SU-DHL-6 (cell line): ENCODE results near the gene FABP3.

Experiments
- H2AFZ ChIP-seq: fragments of 200-600 bp; sonication (generic); 2 replicates; pipeline ENCODE4 v1.6.1; 2014; ENCODE audit warnings: low read depth, mild to moderate bottlenecking, moderate library complexity, mixed read lengths, antibody characterized with exemption, low read length; ENCODE audit not compliant: severe bottlenecking
- H3F3A ChIP-seq: fragments of 200-600 bp; shearing (Covaris generic); 2 replicates; pipeline ENCODE4 v1.6.0; 2016; ENCODE audit warnings: antibody characterized with exemption, mild to moderate bottlenecking; ENCODE audit not compliant: insufficient read depth
- H3K27ac ChIP-seq: fragments of 200-600 bp; sonication (generic); 2 replicates; pipeline ENCODE4 v1.5.1; 2016; ENCODE audit warnings: low read depth, mild to moderate bottlenecking, low read length, moderate library complexity, mixed read lengths
- H3K27me3 ChIP-seq: fragments of 200-600 bp; sonication (generic), shearing (Covaris generic); 2 replicates; pipeline ENCODE4 v1.6.0; 2014; ENCODE audit warnings: mild to moderate bottlenecking, low read length
- H3K36me3 ChIP-seq: fragments of 200-600 bp; sonication (generic); 2 replicates; pipeline ENCODE4 v1.6.1; 2014; ENCODE audit warnings: mild to moderate bottlenecking, low read length, mixed read lengths
- H3K4me2 ChIP-seq: fragments of 300-600, 200-600 bp; shearing (Covaris generic), sonication (generic); 2 replicates; pipeline ENCODE4 v1.6.0; 2014; ENCODE audit warnings: low read length, low read depth, mild to moderate bottlenecking; ENCODE audit not compliant: poor library complexity, severe bottlenecking
- H3K4me3 ChIP-seq: fragments of 200-600 bp; sonication (generic); 2 replicates; pipeline ENCODE4 v1.5.1; 2014; ENCODE audit warnings: antibody characterized with exemption, low read length, mild to moderate bottlenecking, mixed read lengths; ENCODE audit not compliant: insufficient read depth, poor library complexity, severe bottlenecking
- H3K79me2 ChIP-seq: fragments of 200-600 bp; sonication (generic); 2 replicates; pipeline ENCODE4 v1.6.1; 2014; ENCODE audit warnings: mild to moderate bottlenecking, low read length, moderate library complexity; ENCODE audit not compliant: insufficient read depth
- H3K9ac ChIP-seq: fragments of 200-600 bp; sonication (generic); 2 replicates; pipeline ENCODE4 v1.7.0; 2014; ENCODE audit warnings: mild to moderate bottlenecking, low read length
- H3K9me2 ChIP-seq: fragments of 200-600 bp; sonication (generic); replicated peaks from 2 replicates; pipeline ENCODE4 v1.6.1; 2014; ENCODE audit warnings: low read length; ENCODE audit not compliant: insufficient read depth
- H3K9me3 ChIP-seq: fragments of 200-600 bp; sonication (generic); 2 replicates; pipeline ENCODE4 v1.6.1; 2014; ENCODE audit warnings: low read length, mixed read lengths; ENCODE audit not compliant: insufficient read depth
- H4K20me1 ChIP-seq: fragments of 200-600 bp; sonication (generic); 2 replicates; pipeline ENCODE4 v1.6.1; 2014; ENCODE audit warnings: low read depth, mild to moderate bottlenecking, antibody characterized with exemption, low read length, moderate library complexity, mixed read lengths
- EZH2phosphoT487 ChIP-seq: fragments of 200-600 bp; sonication (generic), shearing (Covaris generic); conservative IDR thresholded peaks from 2 replicates; pipeline ENCODE4 v1.6.1; 2018; ENCODE audit warnings: mild to moderate bottlenecking, antibody characterized with exemption, low read length, moderate library complexity, mixed read lengths
- TF ChIP-seq, protein P1 (sequence below): fragments of 200-600 bp; sonication (generic); IDR thresholded peaks from one replicate; pipeline ENCODE4 v1.5.1; 2017; ENCODE audit warnings: antibody characterized with exemption, mild to moderate bottlenecking, low read length, moderate library complexity; ENCODE audit not compliant: insufficient read depth, poor library complexity, severe bottlenecking

FABP3 gene

DNA sequence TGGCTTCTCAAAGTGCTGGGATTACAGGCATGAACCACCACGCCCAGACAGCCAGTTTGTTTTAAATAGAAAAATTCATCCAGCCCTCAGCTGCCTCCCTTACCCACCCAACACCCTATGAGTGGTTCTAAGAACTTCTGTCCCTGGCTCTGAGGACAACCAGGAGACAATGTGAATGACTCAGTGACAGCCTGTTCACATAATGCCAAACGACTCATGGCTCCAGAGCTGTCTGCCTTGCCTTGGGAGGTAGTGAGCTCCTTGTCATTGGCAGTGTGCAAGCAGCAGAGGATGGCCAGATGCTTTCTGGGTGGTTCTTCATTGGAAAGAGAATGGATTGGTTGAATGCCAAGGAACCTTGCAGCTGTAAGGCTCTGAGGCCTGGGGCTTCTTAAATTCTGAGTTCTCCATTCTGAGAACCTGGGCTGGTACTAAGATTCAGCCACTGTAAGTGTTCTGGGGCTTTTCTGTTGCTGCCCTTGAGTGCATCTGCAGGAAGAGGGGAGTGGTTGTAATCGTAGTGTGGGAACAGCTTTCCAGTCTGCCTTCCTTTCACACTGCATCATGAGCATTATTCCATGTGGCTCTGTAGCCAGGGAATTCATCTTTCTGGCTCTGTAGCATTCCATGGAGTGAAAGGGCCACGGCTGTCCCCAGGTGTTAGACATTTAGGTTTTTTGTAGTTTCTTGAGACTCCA is 45.9 kb upstream of the FABP3 start:
- Histone ChIP-seq H3K27me3 (no peaks in the 10 kb centered on the region), H3K9me3 (no peaks in the 10 kb centered on the region), H4K20me1 (no peaks in the 10 kb centered on the region), H3K27ac (no peak overlapping the region), H3K9ac (no peak overlapping the region), H2AFZ (no peak overlapping the region), H3K4me2 (no peak overlapping the region), H3K79me2 (no peaks in the 10 kb centered on the region), H3K36me3 (no peaks in the 10 kb centered on the region), H3F3A (peaks cover 5% of the 10 kb centered on the region), H3K4me3 (no peak overlapping the region), H3K9me2 (no peaks in the 10 kb centered on the region)
- TF ChIP-seq EZH2phosphoT487, result no peak
- TF ChIP-seq, protein P1, sequence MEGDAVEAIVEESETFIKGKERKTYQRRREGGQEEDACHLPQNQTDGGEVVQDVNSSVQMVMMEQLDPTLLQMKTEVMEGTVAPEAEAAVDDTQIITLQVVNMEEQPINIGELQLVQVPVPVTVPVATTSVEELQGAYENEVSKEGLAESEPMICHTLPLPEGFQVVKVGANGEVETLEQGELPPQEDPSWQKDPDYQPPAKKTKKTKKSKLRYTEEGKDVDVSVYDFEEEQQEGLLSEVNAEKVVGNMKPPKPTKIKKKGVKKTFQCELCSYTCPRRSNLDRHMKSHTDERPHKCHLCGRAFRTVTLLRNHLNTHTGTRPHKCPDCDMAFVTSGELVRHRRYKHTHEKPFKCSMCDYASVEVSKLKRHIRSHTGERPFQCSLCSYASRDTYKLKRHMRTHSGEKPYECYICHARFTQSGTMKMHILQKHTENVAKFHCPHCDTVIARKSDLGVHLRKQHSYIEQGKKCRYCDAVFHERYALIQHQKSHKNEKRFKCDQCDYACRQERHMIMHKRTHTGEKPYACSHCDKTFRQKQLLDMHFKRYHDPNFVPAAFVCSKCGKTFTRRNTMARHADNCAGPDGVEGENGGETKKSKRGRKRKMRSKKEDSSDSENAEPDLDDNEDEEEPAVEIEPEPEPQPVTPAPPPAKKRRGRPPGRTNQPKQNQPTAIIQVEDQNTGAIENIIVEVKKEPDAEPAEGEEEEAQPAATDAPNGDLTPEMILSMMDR, result no peak

DNA sequence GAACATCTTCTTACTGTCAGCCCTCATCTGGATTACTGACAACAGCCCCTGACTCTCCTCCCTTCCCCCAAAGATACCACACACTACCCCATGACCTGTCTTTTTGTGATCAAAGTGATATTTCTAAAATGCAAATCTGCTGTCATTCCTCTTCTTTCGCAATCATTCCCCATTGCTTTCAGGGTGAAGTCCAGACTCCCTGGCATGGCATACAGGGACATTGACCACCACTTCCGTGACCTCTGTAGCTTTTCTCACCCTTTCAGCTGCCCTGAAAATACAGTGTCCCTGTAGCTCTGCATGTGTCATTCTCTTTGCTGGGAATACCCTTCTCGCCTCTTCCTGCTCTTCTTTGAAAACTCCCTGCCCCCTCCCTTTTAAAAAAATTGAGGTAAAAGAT is 44.3 kb upstream of the FABP3 start:
- no peaks in the 10 kb centered on the region for H3K36me3 ChIP-seq
- no peaks in the 10 kb centered on the region for H3K27me3 ChIP-seq
- no peaks in the 10 kb centered on the region for H3K9me2 ChIP-seq
- no peak overlapping the region for H3K4me2 ChIP-seq
- no peaks in the 10 kb centered on the region for H3K9me3 ChIP-seq
- H3F3A ChIP-seq, result no peaks in the 10 kb centered on the region
- no peak overlapping the region for H3K9ac ChIP-seq
- no peaks in the 10 kb centered on the region for H4K20me1 ChIP-seq
- no peak overlapping the region for H3K4me3 ChIP-seq
- TF ChIP-seq EZH2phosphoT487, result no peak
- TF ChIP-seq, protein P1, result no peak
- no peak overlapping the region for H2AFZ ChIP-seq
- H3K79me2 ChIP-seq, result no peaks in the 10 kb centered on the region
- H3K27ac ChIP-seq, result no peak overlapping the region

DNA sequence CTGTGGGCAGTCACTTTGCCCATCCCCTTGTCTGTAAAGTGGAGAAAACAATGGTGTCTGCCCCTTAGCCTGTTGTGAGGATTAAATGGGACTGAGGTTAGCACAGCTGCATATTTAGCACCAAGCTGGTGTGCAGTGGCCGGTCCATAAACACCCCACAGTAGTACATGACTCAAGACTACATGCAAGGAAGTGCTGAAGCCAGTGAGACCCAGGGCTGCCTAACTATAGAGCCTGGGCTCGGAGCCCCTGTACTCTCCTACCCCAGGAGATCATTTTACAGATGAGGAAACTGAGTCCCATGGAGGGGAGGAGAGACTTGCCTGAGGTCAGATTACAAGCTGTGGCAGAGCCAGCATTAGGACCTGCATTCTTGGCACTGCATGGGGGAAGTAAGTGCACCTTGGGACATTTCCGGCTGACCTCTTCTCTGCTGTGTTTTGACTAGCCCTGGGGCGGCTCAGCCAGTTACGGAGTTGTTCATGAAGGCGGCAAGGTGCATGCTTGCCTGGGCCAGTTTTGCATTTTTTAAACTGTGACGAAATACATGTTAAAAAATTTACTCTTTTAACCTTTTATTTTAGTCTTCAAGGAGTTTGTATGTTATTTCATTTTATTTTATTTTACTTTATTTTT is 43.3 kb upstream of the FABP3 start:
- H3K9ac ChIP-seq, result no peak overlapping the region
- no peak overlapping the region for H3K27ac ChIP-seq
- H3K4me3 ChIP-seq, result no peak overlapping the region
- H4K20me1 ChIP-seq, result no peaks in the 10 kb centered on the region
- H3K27me3 ChIP-seq, result no peaks in the 10 kb centered on the region
- no peaks in the 10 kb centered on the region for H3K36me3 ChIP-seq
- no peaks in the 10 kb centered on the region for H3K79me2 ChIP-seq
- H3K4me2 ChIP-seq, result no peak overlapping the region
- H3K9me2 ChIP-seq, result no peaks in the 10 kb centered on the region
- H2AFZ ChIP-seq, result no peak overlapping the region
- TF ChIP-seq EZH2phosphoT487, result no peak
- TF ChIP-seq, protein P1, result no peak
- H3K9me3 ChIP-seq, result no peaks in the 10 kb centered on the region
- H3F3A ChIP-seq, result no peaks in the 10 kb centered on the region
